HepG2 (cell line): Measurements from ENCODE around the gene AGBL1. TPM values are rescaled to one million over a fixed set of nuclear protein-coding genes. Genes with fewer than 3 reads are reported as not detected.

Experiments
- ATAC-seq: fragments of 200-7000 bp; cut with Tn5 transposase; 3 replicates; pipeline ENCODE4 v1.9.1; 2020; ENCODE audit warnings: mild to moderate bottlenecking, moderate library complexity
- BruUV-seq: library from RNA; stranded (reverse); fragments of 400-500 nt; replicated peaks from 2 replicates; lab custom pipeline; 2021; lab: Mats Ljungman, UMichigan
- CTCF ChIA-PET: fragments of 300-600 bp; formaldehyde crosslinking; extraction: SDS; loops from one replicate; lab custom pipeline; 2021; ENCODE audit warnings: low total read pairs, inconsistent platforms, low intra/inter-chr PET ratio; lab: Yijun Ruan, JAX
- POLR2A ChIA-PET: fragments of 350-600 bp; sonication (Branson Sonifier 250); formaldehyde crosslinking; loops from one replicate; lab custom pipeline; 2020; ENCODE audit warnings: antibody characterized with exemption, inconsistent platforms; lab: Yijun Ruan, JAX
- DNase-seq: peaks from one replicate; pipeline ENCODE4 v3.0.0-alpha.2; 2015; ENCODE audit warnings: low spot score
- FAIRE-seq: peaks from 3 replicates; lab custom pipeline; 2011; peaks lifted over from hg19 to GRCh38; lab: Jason Lieb, UNC
- H2AFZ ChIP-seq: one replicate; pipeline ENCODE4 v1.6.1; 2011; ENCODE audit warnings: low read length, inconsistent platforms
- H3K27ac ChIP-seq: fragments of 300-600 bp; 3 replicates; pipeline ENCODE4 v1.8.0; 2011; ENCODE audit warnings: mixed run types, mild to moderate bottlenecking, mixed read lengths, low read length, inconsistent platforms; ENCODE audit not compliant: insufficient read depth; ENCODE audit errors: extremely low read length
- H3K27me3 ChIP-seq, 2 experiments: fragments of 200-600 bp in 1 of 2; 2 replicates in 1 of 2; 3 replicates in 1 of 2; pipeline versions ENCODE4 v1.6.0 to v1.8.0; 2011; ENCODE audit warnings: low read length in 2 of 2, mild to moderate bottlenecking in 2 of 2, moderate library complexity in 2 of 2, inconsistent platforms in 1 of 2; ENCODE audit not compliant: insufficient read depth in 2 of 2, control insufficient read depth in 1 of 2
- H3K36me3 ChIP-seq, 2 experiments: fragments of 200-600 bp in 1 of 2; replicated peaks in 1 of 2; 2 replicates in 1 of 2; 3 replicates in 1 of 2; pipeline versions ENCODE4 v1.5.1 to v1.8.0; 2011; ENCODE audit warnings: low read length in 2 of 2, inconsistent platforms in 1 of 2; ENCODE audit not compliant: insufficient read depth in 2 of 2, control insufficient read depth in 1 of 2
- H3K4me1 ChIP-seq: 2 replicates; pipeline ENCODE4 v1.5.1; 2012; ENCODE audit warnings: low read length, inconsistent platforms; ENCODE audit not compliant: insufficient read depth
- H3K4me2 ChIP-seq: 2 replicates; pipeline ENCODE4 v1.6.0; 2011; ENCODE audit warnings: low read depth, low read length, inconsistent platforms
- H3K4me3 ChIP-seq, 3 experiments: fragments of 200-600 bp in 1 of 3; sonication (generic), shearing (Covaris generic) in 1 of 3; replicated peaks in 1 of 3; 2 replicates each; pipeline ENCODE4 v1.5.1; 2011 to 2016; ENCODE audit warnings: low read length in 3 of 3, inconsistent platforms in 2 of 3, low read depth in 2 of 3, mild to moderate bottlenecking in 2 of 3, control low read depth in 1 of 3, mixed read lengths in 1 of 3; ENCODE audit not compliant: insufficient read depth in 1 of 3
- H3K79me2 ChIP-seq: one replicate; pipeline ENCODE4 v1.6.1; 2011; ENCODE audit warnings: low read length, inconsistent platforms; ENCODE audit not compliant: insufficient read depth
- H3K9ac ChIP-seq: 2 replicates; pipeline ENCODE4 v1.6.0; 2011; ENCODE audit warnings: mild to moderate bottlenecking, low read depth, low read length, inconsistent platforms; ENCODE audit not compliant: insufficient read depth
- H3K9me3 ChIP-seq: 2 replicates; pipeline ENCODE4 v1.5.1; 2012; ENCODE audit warnings: mild to moderate bottlenecking, low read length
- H4K20me1 ChIP-seq: 2 replicates; pipeline ENCODE4 v1.6.0; 2011; ENCODE audit warnings: inconsistent platforms, mild to moderate bottlenecking, low read length, moderate library complexity; ENCODE audit not compliant: insufficient read depth
- HINFP ChIP-seq: sonication (generic); formaldehyde crosslinking; IDR thresholded peaks from 2 replicates; pipeline ENCODE4 v1.4.0; 2020; ENCODE audit warnings: low read depth, mild to moderate bottlenecking, missing genetic modification reagents
- HOXA3 ChIP-seq: sonication (generic); formaldehyde crosslinking; IDR thresholded peaks from 2 replicates; pipeline ENCODE4 v1.5.0; 2020; ENCODE audit warnings: missing genetic modification reagents
- KMT2A ChIP-seq: sonication (generic); formaldehyde crosslinking; IDR thresholded peaks from 2 replicates; pipeline ENCODE4 v1.4.0; 2020; ENCODE audit warnings: missing genetic modification reagents
- SSRP1 ChIP-seq: IDR thresholded peaks from 2 replicates; pipeline ENCODE4 v1.6.1; 2016; ENCODE audit warnings: control low read depth
- TCF12 ChIP-seq, 2 experiments: fragments of 450-650 bp in 1 of 2; sonication (generic) in 1 of 2; formaldehyde crosslinking in 1 of 2; IDR thresholded peaks; 2 replicates each; pipeline versions ENCODE4 v1.6.1 to v1.8.0; 2017 to 2022; ENCODE audit warnings: antibody characterized with exemption in 1 of 2, mild to moderate bottlenecking in 1 of 2, missing genetic modification reagents in 1 of 2, moderate library complexity in 1 of 2
- ZNF343 ChIP-seq: sonication (generic); formaldehyde crosslinking; IDR thresholded peaks from 2 replicates; pipeline ENCODE4 v1.4.0; 2020; ENCODE audit warnings: mild to moderate bottlenecking, missing genetic modification reagents
- ZNF619 ChIP-seq: sonication (generic); formaldehyde crosslinking; IDR thresholded peaks from 2 replicates; pipeline ENCODE4 v1.4.0; 2020; ENCODE audit warnings: mild to moderate bottlenecking, missing genetic modification reagents
- ZNF749 ChIP-seq: sonication (generic); formaldehyde crosslinking; IDR thresholded peaks from 2 replicates; pipeline ENCODE4 v1.8.0; 2022; ENCODE audit warnings: mild to moderate bottlenecking, missing genetic modification reagents, moderate library complexity, borderline replicate concordance
- ZSCAN12 ChIP-seq: sonication (generic); formaldehyde crosslinking; IDR thresholded peaks from 2 replicates; pipeline ENCODE4 v1.9.0; 2021; ENCODE audit warnings: mild to moderate bottlenecking, missing genetic modification reagents
- WGBS: methylation state at CpG from one replicate; pipeline ENCODE4 v1.1.6; 2017; ENCODE audit warnings: low lambda C conversion rate; 5-methylcytosine and 5-hydroxymethylcytosine counted together
- in situ Hi-C: cut with HindIII; loops from 2 replicates; pipeline ENCODE4 v1.10.0; 2017; ENCODE audit warnings: low pct_unique_long_range_greater_than_20kb; ENCODE audit not compliant: extremely low pct_ligation_motif_present
- intact Hi-C: fragments of 100-400 bp; cut with micrococcal nuclease; formaldehyde crosslinking; loops from one replicate; pipeline ENCODE4 v1.10.0; 2022; ENCODE audit not compliant: unreplicated experiment
- polyA plus RNA-seq, 8 experiments: library from polyadenylated mRNA; depleted of rRNA in 3 of 8; stranded (reverse) in 7 of 8; unstranded in 1 of 8; fragments of >200 nt; fragmentation: Illumina TruSeq in 4 of 8; extraction: Trizol in 4 of 8; gene quantifications; 2 replicates each; pipeline versions ENCODE4 v1.2.1 to v1.2.3, GENCODE V29; 2011 to 2016; ENCODE audit warnings: low read depth in 4 of 8, missing spikeins in 1 of 8, mixed read lengths in 1 of 8; ENCODE audit not compliant: insufficient read depth in 1 of 8
- total RNA-seq, 5 experiments: library from RNA; depleted of rRNA; stranded (reverse); fragments of >200 nt; fragmentation: Illumina TruSeq; extraction: Trizol; gene quantifications; 2 replicates each; pipeline ENCODE4 v1.2.3, GENCODE V29; 2016; ENCODE audit warnings: low read depth in 1 of 5
- TF ChIP-seq, protein P1 (sequence below): IDR thresholded peaks from 2 replicates; pipeline ENCODE4 v1.4.0; 2020; ENCODE audit warnings: mild to moderate bottlenecking, missing genetic modification reagents
- TF ChIP-seq, protein P2 (sequence below): sonication (generic); formaldehyde crosslinking; IDR thresholded peaks from 2 replicates; pipeline ENCODE4 v1.8.1; 2023; ENCODE audit warnings: mild to moderate bottlenecking, missing genetic modification reagents

AGBL1 gene
- total and polyA plus RNA-seq, 2 of the 13 experiments (the other 11 are each of a cell fraction or from before 2014, with no cell fraction given): 0.01 TPM; not detected in 1

GRCh38 chr15:86063356-86064095 is 16.1 kb upstream of the AGBL1 start:
- CTCF ChIA-PET: no interaction called here
- DNase-seq (no peak), FAIRE-seq (no peak), ATAC-seq (no peak)
- H3K4me3 ChIP-seq: no peak overlapping the region
- no peak overlapping the region for H3K9ac ChIP-seq
- H3K27ac ChIP-seq: no peak overlapping the region
- H4K20me1 ChIP-seq: no peaks in the 10 kb centered on the region
- BruUV-seq: no TSS peak
- TF ChIP-seq ZSCAN12 (CRISPR knock-in tag) (no peak), ZNF749 (no peak), ZNF343 (CRISPR knock-in tag) (no peak), SSRP1 (CRISPR knock-in tag) (no peak), KMT2A (CRISPR knock-in tag) (no peak), HOXA3 (CRISPR knock-in tag) (no peak), HINFP (CRISPR knock-in tag) (no peak), TCF12 (IDR thresholded peaks at IDR 0.05) (no peak), TCF12 (CRISPR knock-in tag; IDR thresholded peaks at IDR 0.05) (no peak), ZNF619 (CRISPR knock-in tag) (no peak)
- TF ChIP-seq, protein P1, sequence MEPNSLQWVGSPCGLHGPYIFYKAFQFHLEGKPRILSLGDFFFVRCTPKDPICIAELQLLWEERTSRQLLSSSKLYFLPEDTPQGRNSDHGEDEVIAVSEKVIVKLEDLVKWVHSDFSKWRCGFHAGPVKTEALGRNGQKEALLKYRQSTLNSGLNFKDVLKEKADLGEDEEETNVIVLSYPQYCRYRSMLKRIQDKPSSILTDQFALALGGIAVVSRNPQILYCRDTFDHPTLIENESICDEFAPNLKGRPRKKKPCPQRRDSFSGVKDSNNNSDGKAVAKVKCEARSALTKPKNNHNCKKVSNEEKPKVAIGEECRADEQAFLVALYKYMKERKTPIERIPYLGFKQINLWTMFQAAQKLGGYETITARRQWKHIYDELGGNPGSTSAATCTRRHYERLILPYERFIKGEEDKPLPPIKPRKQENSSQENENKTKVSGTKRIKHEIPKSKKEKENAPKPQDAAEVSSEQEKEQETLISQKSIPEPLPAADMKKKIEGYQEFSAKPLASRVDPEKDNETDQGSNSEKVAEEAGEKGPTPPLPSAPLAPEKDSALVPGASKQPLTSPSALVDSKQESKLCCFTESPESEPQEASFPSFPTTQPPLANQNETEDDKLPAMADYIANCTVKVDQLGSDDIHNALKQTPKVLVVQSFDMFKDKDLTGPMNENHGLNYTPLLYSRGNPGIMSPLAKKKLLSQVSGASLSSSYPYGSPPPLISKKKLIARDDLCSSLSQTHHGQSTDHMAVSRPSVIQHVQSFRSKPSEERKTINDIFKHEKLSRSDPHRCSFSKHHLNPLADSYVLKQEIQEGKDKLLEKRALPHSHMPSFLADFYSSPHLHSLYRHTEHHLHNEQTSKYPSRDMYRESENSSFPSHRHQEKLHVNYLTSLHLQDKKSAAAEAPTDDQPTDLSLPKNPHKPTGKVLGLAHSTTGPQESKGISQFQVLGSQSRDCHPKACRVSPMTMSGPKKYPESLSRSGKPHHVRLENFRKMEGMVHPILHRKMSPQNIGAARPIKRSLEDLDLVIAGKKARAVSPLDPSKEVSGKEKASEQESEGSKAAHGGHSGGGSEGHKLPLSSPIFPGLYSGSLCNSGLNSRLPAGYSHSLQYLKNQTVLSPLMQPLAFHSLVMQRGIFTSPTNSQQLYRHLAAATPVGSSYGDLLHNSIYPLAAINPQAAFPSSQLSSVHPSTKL (CRISPR knock-in tag): no peak
- TF ChIP-seq, protein P2, sequence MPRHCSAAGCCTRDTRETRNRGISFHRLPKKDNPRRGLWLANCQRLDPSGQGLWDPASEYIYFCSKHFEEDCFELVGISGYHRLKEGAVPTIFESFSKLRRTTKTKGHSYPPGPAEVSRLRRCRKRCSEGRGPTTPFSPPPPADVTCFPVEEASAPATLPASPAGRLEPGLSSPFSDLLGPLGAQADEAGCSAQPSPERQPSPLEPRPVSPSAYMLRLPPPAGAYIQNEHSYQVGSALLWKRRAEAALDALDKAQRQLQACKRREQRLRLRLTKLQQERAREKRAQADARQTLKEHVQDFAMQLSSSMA (CRISPR knock-in tag): no peak
- POLR2A ChIA-PET: no interaction called here
- intact Hi-C loops (no loop called here), in situ Hi-C loops (no loop called here)
- no peaks in the 10 kb centered on the region for H3K4me1 ChIP-seq
- no peaks in the 10 kb centered on the region for H3K79me2 ChIP-seq
- no peak overlapping the region for H2AFZ ChIP-seq
- WGBS: 48% methylated on average over 13 of the region's 13 CpGs
- no peaks in the 10 kb centered on the region for H3K9me3 ChIP-seq
- H3K27me3 ChIP-seq: no peaks in the 10 kb centered on the region; a peak in 1 of 5 replicates
- no peaks in the 10 kb centered on the region for H3K36me3 ChIP-seq
- H3K4me2 ChIP-seq: no peak overlapping the region
